ENCODE results near the gene CASZ1. TPM values are rescaled to one million over a fixed set of nuclear protein-coding genes. Genes with fewer than 3 reads are reported as not detected.

Gene CASZ1
- total RNA-seq, 4 donors from 2014 or later, result 22.1 to 47.4 (median 28.0) TPM

DNA sequence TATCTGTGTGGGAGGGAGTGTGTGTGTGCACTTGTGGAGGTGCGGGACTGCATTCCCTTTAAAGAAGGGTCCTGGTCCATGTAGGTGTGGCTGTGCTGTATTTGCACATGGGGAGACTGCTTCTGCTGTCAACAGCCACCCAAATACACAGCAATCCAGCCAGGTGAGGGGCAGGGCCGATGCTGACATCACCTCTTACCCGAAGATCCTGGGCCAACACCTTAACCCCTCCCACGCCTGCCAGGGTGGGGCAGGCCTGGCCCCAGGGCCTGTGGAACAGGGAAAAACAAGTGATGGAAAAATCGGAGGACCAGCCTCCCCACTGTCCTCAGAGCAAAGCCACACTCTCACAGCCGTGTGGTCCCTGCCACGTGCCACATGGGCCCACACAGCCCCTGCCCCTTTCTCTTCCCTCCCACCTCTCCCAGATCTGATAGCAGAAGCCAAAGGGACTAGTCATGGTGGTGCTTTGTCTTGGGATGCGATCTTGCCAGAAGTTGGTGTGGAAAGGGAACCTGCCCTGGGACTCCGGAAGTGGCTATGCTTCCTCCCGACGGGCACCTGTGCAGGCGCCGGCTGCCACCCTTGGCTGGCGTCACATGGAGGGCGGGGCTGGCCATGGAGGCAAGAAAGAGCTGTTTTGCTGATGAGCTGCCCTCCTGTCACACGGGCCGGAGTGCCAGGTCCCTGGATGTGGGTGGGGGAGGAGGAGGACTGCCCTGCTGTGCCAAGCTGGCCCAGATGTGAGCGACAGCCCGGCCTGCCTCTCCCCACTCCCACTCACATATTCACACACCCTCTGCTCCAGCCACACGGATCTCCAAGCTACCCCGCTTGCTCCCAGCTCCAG, 7.8 kb upstream of the CASZ1 start:
- peaks cover 59% of the 10 kb centered on the region for H3K27me3 ChIP-seq
- H3K4me3 ChIP-seq, result no peak overlapping the region
- H3K4me1 ChIP-seq, result no peaks in the 10 kb centered on the region
- H3K36me3 ChIP-seq, result no peaks in the 10 kb centered on the region
- H3K9me3 ChIP-seq, result no peaks in the 10 kb centered on the region
- H3K27ac ChIP-seq, result no peak overlapping the region
- TF ChIP-seq POLR2A (IDR thresholded peaks at IDR 0.05) (no peak), EP300 (IDR thresholded peaks at IDR 0.05) (no peak), POLR2AphosphoS5 (IDR thresholded peaks at IDR 0.05) (no peak)
- TF ChIP-seq, protein P1, sequence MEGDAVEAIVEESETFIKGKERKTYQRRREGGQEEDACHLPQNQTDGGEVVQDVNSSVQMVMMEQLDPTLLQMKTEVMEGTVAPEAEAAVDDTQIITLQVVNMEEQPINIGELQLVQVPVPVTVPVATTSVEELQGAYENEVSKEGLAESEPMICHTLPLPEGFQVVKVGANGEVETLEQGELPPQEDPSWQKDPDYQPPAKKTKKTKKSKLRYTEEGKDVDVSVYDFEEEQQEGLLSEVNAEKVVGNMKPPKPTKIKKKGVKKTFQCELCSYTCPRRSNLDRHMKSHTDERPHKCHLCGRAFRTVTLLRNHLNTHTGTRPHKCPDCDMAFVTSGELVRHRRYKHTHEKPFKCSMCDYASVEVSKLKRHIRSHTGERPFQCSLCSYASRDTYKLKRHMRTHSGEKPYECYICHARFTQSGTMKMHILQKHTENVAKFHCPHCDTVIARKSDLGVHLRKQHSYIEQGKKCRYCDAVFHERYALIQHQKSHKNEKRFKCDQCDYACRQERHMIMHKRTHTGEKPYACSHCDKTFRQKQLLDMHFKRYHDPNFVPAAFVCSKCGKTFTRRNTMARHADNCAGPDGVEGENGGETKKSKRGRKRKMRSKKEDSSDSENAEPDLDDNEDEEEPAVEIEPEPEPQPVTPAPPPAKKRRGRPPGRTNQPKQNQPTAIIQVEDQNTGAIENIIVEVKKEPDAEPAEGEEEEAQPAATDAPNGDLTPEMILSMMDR (IDR thresholded peaks at IDR 0.05), result no peak
- WGBS, 2 donors (ENCODE audit: low coverage in 1 of 2), result 77 to 95% methylated on average over 3 to 8 of the region's 21 CpGs
- ATAC-seq, result no peak

- WGBS, 2 donors (ENCODE audit: low coverage in 1 of 2), result 43 to 49% methylated on average over 8 to 10 of the region's 12 CpGs
- H3K27me3 ChIP-seq, result peaks cover 57% of the 10 kb centered on the region
- TF ChIP-seq POLR2AphosphoS5 (IDR thresholded peaks at IDR 0.05), result no peak
- TF ChIP-seq, protein P1 (IDR thresholded peaks at IDR 0.05), result no peak
- no peak for TF ChIP-seq EP300 (IDR thresholded peaks at IDR 0.05)
- TF ChIP-seq POLR2A (IDR thresholded peaks at IDR 0.05), result no peak
- H3K9me3 ChIP-seq, result no peaks in the 10 kb centered on the region
- H3K4me1 ChIP-seq, result no peaks in the 10 kb centered on the region
- H3K27ac ChIP-seq, result no peak overlapping the region
- H3K36me3 ChIP-seq, result no peaks in the 10 kb centered on the region
- ATAC-seq, result no peak
- no peak overlapping the region for H3K4me3 ChIP-seq
Observed at GRCh38 chr1:10802944-10803715, 6.7 kb upstream of the CASZ1 start.

- TF ChIP-seq POLR2A (IDR thresholded peaks at IDR 0.05) (no peak), EP300 (IDR thresholded peaks at IDR 0.05) (no peak), POLR2AphosphoS5 (IDR thresholded peaks at IDR 0.05) (no peak)
- TF ChIP-seq, protein P1 (IDR thresholded peaks at IDR 0.05), result no peak
- WGBS, 2 donors (ENCODE audit: low coverage in 1 of 2), result 84 to 97% methylated on average over 3 of the region's 3 CpGs
- Histone ChIP-seq H3K27me3 (peaks cover 49% of the 10 kb centered on the region), H3K9me3 (no peaks in the 10 kb centered on the region), H3K4me1 (peaks cover 0 to 16% (median 0%) of the 10 kb centered on the region in 3 donors), H3K4me3 (no peak overlapping the region), H3K36me3 (no peaks in the 10 kb centered on the region), H3K27ac (no peak overlapping the region)
- ATAC-seq, result no peak
Observed at GRCh38 chr1:10800778-10801177, 4.3 kb upstream of the CASZ1 start.

- Histone ChIP-seq H3K4me3 (no peak overlapping the region), H3K36me3 (no peaks in the 10 kb centered on the region), H3K4me1 (peaks cover 0 to 26% (median 0%) of the 10 kb centered on the region in 3 donors), H3K9me3 (no peaks in the 10 kb centered on the region), H3K27ac (no peak overlapping the region), H3K27me3 (peaks cover 51% of the 10 kb centered on the region)
- WGBS, 2 donors (ENCODE audit: low coverage in 1 of 2), result 52 to 54% methylated on average over 6 of the region's 6 CpGs
- TF ChIP-seq, protein P1 (IDR thresholded peaks at IDR 0.05), result no peak
- TF ChIP-seq EP300 (IDR thresholded peaks at IDR 0.05), result no peak
- no peak for TF ChIP-seq POLR2AphosphoS5 (IDR thresholded peaks at IDR 0.05)
- TF ChIP-seq POLR2A (IDR thresholded peaks at IDR 0.05), result no peak
- no peak for ATAC-seq
Observed at GRCh38 chr1:10799726-10800125, 3.3 kb upstream of the CASZ1 start.
